C4-2B (cell line): ENCODE data around the gene PTGR3.

Experiments used
- H3K27ac ChIP-seq: fragments of 450-650 bp; 2 replicates; pipeline ENCODE4 v1.5.1; 2017
- CTCF ChIP-seq: fragments of 450-650 bp; conservative IDR thresholded peaks from 2 replicates; pipeline ENCODE4 v1.5.1; 2017; ENCODE audit warnings: mild to moderate bottlenecking
- ZFX ChIP-seq: fragments of 450-650 bp; IDR thresholded peaks from 2 replicates; pipeline ENCODE4 v1.6.1; 2017

The PTGR3 gene

GRCh38 chr18:75212751-75213090 lies 3.8 kb upstream of the PTGR3 start:
- TF ChIP-seq ZFX (no peak), CTCF (no peak)
- no peak overlapping the region; the same call in 1 of the 2 replicates for H3K27ac ChIP-seq

DNA sequence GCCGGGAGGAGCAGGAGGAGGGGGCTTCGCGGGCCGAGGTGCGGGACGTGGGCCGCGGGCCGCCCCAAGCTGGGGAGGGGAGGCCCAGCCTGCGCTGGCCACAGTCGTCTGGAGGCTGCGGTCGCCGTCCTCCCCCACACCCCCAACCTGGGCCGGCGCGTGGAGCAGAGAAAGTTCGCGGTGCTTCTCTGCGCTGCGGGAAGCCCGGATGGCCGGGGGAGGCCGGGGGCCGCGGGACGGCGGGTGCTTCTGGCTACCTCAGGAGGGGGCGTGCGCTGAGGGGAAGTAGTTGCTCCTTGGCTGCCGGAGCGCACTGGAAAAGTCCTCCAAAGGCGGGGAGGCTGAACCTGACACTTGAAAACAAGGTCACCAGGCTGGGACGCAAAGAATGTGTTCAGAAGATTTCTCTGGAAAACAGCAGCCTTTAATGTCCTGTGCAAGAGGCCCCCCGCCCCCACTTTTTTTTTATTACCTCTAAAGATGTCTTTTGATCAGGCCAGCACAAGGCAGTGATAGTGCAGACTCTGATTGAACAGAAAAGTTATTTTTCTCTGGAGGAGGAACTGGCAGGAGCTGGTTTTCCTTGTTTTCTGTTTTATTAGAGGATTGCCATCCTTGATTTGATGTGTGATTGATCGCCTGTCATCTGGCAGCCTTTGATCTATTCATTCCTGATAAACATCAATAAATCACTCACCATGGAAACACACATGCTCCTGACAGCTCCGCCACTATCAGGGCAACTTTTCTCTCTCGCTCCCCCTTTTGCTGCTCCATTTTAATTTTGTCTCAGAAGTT lies 3.2 kb upstream of the PTGR3 start:
- peak; percentile 34 for TF ChIP-seq ZFX
- TF ChIP-seq CTCF = no peak
- H3K27ac ChIP-seq = peak overlapping the region; percentile 96

- TF ChIP-seq ZFX = peak; percentile 59; the same call in 1 of the 2 replicates
- TF ChIP-seq CTCF = no peak
- H3K27ac ChIP-seq = peak overlapping the region; percentile 96
Observed at GRCh38 chr18:75211626-75211952, 2.6 kb upstream of the PTGR3 start.

DNA sequence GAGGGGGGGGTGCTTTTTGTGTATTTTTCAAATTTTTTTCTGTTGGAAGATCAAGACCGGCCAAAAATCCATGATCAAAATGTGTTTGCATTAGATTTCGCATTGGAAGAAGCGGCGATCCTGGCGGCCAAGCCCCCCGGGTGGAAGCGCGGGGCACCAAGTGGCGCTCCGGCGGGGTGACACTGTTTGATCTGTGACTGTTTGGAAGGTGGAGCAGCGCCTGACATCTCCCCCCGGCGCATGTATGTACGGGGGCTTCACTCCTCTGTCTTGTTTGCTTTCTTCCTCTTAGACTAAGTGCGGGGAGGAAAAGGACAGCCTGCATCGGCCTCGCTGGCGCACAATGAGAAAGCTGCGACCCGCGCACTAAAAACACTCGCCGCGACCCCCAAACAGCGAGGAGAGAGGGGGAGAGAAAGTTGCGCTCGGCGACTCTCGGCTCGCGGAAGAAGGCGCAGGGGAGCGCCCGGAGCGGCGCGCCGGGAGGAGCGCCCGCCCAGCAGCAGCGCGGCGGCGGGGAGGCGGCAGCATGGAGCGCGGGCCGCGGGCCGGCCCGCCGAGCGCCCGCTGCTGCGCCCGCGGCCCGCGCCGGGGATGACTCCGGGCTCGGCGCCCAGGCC lies 2.2 kb upstream of the PTGR3 start:
- TF ChIP-seq CTCF (no peak), ZFX (no peak)
- H3K27ac ChIP-seq = peak overlapping the region; percentile 96

GRCh38 chr18:75210274-75211001 lies 1.5 kb upstream of the PTGR3 start, which contains the start of gene TSHZ1:
Gene TSHZ1 (plus strand): TSS chr18:75210797. CDS start chr18:75211877, 1,080 bp downstream.
- H3K27ac ChIP-seq = peak within 1 kb of the TSS; percentile 96
- TF ChIP-seq ZFX = no peak
- no peak for TF ChIP-seq CTCF

GRCh38 chr18:75209951-75210258 lies 966 bp upstream of the PTGR3 start:
- TF ChIP-seq CTCF (no peak), ZFX (no peak)
- H3K27ac ChIP-seq = peak overlapping the region; percentile 96

DNA sequence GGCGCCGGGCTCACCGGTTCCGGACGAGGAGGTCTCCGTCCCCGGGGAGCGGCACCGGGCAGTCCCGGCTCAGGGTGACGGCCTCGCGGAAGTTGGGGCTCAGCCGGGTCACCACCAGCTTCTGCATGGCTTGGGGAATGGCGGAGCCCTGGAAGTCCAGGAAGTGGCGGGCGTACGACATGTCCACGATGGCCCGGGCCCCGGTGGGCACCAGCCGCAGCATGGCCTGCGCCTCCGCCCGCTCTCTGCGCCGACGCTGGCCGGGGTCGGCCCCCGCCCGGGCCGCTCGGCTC lies 157 bp downstream of the PTGR3 start:
- H3K27ac ChIP-seq = peak overlapping the region; percentile 96
- TF ChIP-seq CTCF (no peak), ZFX (0 out of 2 replicates have a peak, but pooled peaks have one; percentile 30)
